Measurements from ENCODE around the gene HDAC4.

HDAC4 gene

GRCh38 chr2:239193925-239194677, 206.7 kb downstream of the HDAC4 start:
- no peak for DNase-seq

DNA sequence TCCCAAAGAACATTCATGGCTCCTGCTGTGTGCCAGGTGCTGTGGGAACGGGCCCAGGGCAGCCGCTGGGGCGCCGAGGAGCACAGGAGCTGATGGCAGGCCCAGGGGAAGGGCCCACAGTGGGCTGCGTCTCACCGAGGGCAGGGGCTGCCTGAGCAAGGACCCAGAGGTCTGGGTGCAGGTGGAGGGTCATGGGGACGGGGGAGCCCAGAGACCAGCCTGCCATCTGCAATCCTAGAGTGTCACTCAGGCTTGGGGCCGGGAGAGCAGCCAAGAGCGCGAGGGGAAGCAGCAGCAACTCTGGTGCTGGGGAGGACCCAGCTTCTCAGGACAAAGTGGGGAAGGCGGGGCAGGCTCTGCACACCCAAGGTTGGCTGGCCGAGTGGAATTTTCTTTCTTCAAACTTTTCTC, 207.4 kb downstream of the HDAC4 start:
- DNase-seq = no peak

GRCh38 chr2:239192975-239193374, 207.8 kb downstream of the HDAC4 start:
- no peak for DNase-seq

- no peak for DNase-seq
These were observed 208.4 kb downstream of the HDAC4 start for GRCh38 chr2:239192456-239192855.

DNA sequence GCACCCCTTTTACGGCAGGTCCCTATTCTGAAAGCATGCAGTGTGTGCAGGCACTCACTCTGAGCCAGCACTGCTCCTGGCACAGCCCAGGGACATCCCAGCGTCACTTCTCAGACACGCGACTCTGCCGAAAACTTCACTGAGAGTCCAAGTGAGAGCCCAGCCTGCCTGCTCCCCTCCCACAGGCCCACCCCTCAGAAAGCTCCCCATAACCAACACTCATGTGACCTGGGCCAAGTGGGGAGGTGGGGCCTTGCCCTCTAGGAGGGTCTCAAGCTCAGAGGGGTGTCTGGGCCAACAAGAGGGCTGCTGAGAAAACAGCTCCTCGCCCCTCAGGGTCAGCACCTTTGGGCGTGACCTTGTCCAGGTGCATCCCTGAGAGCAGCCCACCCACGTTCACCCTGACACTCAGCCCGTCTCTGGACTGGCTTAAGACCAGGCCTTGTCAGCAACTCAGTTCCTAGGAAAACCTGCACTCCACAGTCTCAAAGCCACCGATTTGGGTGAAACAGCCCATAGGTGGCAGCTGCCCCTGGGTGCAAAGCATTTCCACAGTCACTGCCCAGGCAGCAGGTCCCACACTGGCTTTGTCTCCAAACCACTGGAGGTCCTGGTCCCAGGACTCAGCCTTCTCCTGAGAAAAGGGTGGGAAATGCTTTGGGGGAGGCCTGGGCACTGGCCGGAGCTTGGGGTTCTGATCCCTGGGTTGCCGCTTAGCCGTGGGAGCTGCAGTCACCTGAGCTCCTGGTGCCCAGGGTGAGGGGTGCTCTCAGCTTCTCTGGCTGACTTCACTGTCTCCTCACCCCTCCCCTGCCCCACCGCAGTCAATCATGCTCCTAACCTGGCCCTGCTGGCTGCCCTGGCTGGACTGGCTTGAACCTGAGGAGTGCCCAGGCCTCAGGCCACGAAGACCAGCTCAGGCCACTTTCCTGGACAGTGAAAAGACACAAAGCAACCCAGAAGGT, 209.6 kb downstream of the HDAC4 start:
- DNase-seq = no peak

DNA sequence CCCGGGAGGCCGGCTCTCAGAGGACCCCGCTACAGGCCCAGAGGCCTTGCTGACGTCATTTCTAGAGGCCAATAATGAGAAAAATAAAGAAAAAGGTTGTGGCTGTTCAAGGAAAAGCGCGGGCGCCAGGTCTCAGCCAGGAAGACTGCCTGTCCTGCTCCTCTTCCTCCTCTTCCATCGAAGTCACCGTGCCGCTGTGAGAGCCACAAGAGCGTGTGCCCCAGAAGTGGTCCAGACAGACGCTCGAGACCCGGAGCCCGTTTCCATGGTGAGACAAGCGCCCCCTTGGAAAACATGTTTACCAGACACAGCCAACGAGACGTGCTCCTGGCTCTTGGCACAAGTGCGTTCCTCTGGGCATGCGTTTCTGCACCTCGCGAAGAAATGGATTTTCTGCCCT, 210.5 kb downstream of the HDAC4 start:
- no peak for DNase-seq

DNA sequence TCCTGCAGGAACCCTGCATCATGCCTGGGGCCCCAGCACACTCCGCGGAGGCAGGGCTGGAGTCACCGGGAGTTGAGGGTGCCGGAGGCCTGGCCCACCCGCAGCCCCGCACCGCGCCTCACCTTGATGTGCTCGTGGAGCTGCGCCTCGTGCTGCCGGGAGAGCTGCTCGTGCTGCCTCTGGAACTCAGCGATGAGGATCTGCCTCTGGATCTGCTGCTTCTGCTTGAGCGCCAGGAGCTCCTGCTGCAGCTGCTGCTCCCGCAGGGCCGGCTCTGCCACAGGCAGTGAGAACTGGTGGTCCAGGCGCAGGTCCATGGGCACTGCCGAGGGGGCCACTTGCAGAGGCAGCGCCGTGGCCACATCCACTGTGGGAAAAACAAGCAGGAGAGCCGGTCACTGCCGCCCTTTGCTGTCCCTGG, 211.1 kb downstream of the HDAC4 start:
- no peak for DNase-seq

DNA sequence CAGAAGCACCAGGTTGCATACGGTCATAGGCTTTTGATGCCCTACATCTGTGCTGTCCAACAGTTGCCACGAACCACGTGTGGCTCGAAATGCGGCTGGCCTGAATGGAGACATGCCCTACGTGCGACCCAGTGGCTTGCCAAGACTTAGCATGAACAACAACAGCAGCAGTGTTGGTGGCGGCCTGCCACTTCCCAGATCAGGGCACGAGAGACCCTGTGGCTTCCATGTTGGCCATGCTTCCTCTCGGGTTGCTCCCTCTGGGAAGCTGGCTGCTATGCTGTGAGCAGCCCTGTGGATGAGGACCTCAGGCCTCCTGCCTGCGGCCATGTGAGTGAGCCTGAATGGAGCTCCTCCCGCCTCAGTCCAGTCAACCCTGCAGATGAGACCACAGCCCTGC, 212.3 kb downstream of the HDAC4 start:
- no peak for DNase-seq

GRCh38 chr2:239187464-239188253, 213.2 kb downstream of the HDAC4 start:
- no peak for DNase-seq

DNA sequence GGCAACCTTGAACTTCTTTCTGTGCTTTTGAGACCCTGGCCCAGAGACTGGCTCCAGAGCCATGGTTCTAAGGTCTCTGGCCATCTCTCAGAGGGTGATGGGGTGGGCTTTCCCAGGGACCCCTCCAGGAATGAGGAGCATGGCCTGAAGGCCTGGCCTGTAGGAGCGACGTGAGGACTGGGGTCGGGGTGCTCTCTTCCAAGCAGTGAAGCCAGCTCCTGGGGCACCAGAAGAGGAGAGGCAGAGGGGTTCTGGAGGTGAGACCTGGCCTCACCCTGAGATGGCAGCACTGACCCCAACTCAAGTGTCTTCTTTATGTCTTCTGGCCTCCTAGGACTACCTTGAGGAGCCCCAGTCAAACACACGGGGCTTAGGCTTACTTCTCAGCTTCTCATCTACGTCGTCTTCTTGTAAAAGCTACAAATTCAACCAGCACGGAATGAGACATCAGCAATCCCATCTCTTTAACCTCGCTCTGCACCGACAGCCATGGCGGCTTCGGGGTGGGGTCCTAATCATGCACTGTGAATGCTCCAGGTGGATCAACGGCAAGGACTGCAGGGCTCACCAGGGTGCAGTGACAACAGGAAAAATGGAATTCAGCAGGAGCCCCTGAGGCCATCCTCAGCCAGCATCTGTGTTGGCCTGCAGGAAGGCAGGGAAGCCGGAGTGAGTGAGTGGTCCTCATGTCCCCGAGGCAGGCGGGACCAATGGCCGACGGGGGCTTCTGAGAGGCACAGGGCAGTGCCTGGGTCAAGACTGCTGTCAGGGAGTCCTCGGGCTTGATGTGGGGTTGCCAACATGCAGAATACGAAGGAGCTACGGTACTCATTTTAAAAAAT, 214.1 kb downstream of the HDAC4 start:
- DNase-seq = no peak

- no peak for DNase-seq
These were observed 215.6 kb downstream of the HDAC4 start for GRCh38 chr2:239184968-239185903.

DNA sequence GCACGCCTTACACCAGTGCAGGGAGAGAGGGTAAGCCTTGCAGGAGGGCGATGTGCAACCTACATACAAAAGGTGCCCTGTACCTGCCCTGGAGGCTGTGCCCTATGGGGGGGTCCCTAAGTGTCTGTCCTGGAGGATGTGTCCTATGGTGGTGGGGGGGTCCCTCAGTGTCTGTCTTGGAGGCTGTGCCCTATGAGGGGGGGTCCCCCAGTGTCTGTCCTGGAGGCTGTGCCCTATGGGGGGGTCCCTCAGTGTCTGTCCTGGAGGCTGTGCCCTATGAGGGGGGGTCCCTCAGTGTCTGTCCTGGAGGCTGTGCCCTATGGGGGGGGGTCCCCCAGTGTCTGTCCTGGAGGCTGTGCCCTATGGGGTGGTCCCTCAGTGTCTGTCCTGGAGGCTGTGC, 216.6 kb downstream of the HDAC4 start:
- DNase-seq = no peak

DNA sequence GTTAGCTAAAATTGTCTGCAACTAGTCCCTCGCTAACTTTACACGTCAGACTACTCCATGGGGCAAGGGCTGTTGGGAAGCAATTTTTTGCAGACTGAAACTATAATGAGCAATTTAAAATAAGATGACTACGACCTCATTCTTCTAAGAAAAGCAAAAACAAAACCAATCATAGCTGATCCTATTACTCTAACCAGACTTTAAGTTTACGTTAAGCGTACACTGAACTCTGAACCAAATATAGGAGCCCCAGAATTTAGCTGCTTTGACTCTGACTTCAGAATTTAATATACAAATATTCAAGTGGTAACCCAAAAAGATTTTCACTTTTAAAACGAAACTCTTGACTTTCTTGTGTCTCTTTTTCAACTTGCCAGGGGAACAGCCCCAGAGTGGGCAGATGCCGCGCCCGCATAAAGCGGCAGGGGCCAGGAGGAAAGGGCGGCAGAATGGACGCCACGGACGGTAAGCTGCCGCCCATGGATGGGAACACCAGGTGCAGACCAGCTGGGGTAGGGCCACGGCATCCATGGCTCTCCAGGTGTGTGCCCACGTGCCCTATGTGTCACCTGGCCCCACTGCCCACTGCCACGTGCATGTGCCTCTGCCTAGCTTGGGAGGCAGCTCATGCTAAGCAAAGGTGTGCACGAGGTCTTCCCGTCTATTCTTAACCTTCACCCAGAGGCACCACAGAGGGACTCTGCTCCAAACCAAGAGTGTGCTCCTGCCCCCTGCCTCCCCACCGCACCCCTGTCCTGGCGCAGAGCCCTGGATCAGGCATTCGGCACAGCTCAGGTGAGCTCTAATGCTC, 217.6 kb downstream of the HDAC4 start:
- no peak for DNase-seq

DNA sequence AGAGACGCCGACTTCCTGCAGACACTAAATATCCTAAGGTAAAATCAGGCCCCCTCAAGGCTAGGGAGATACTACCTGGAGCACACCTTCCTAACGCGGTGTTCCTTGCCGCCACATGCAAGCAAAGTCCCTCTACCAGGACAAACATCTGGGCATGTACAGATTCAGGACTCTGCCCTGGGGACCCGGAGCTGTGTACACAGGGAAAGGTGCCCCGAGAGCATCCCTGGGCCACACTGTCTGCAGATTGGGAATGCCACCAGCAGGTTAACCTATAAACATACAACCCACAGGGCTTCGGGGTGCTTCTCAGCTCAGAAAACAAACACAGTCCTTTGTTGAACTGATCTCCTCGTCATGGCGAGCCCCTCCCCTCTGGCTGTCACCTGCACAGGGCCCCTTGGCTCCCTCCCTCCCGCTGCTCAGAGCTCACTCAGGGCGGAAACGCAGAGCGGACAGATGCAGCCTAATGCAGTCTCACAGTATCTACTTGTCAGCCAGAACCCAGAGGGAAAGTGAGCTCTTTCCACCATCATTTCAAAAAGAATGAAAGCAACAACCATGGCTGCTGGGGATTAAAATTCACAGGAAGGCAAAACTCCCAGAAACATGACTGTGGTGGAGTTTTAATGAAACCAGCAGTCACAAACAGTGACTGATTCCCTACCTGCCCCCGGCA, 218.8 kb downstream of the HDAC4 start:
- DNase-seq = no peak

DNA sequence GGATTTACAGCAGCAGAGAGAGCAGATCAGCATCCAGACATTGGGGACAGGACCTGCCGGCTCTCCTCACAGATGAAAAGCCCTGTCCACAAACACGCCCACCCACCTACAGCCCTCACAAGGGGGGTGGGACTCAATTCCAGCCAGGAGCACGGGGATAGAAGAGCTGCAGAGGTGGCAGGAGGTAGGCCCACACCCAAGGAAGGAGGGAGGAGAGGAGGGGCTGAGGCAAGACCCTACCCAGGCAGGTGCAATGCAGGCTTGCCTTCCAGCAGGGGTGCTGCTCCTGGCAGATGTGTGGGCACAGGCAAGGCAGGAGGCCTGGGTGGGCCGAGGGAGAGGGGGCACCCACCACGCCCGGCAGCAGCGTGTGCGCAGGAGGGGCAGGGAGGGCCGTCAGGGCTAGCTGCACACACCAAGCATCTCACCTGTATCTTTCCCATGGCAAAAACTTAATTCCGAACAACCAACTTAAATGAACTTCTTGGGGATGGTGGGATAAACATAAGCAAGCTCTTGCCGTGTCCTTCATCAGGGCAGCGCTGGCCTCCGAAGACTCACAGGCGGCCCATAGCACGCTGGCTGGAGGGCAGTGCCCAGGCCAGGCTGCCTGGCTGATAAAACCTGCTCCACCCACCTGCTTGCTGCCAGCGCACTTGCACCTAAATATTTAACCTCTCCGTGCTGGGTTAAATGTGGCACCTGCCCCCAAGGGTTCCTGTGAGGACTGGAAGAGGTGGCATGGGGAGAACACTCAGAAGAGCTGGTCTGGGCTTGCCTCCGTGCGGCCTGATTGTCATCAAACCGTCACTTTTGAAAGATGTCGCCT, 219.5 kb downstream of the HDAC4 start:
- no peak for DNase-seq

GRCh38 chr2:239180526-239181073, 220.2 kb downstream of the HDAC4 start:
- DNase-seq = no peak

DNA sequence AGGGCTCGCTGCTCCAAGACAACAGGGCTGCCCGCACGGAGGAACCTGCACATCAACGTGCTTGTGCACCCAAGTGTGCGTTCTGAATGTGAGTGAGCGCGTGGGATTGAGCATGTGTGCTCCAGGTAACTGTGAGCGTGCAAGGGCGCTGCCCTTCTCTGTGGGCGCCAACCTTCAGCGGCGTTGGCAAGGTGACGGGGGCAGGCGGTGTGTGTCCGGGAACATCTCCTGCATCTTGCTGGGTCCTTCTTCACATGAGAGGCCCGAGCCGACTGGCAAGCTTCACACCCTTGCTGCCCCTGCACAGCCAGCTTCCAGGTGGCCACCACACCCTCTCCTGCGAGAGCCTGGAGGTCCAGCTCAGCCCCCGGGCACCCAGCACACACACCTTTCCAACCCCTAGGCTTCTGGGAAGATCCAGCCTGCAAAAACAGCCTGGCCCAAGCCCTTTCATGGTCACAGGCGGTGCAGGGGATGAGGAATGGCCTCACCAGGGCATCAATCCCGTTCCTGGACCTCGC, 220.9 kb downstream of the HDAC4 start:
- no peak for DNase-seq

GRCh38 chr2:239178954-239179353, 221.9 kb downstream of the HDAC4 start:
- no peak for DNase-seq

All from T1000 (cell line).